ENCODE measurements around the gene CLCN2. TPM values are rescaled to one million over a fixed set of nuclear protein-coding genes. Genes with fewer than 3 reads are reported as not detected.

Gene CLCN2
- total RNA-seq, 4 donors from 2014 or later = 1.7 to 6.0 (median 4.0) TPM

GRCh38 chr3:184352149-184352785 is 9.1 kb downstream of the CLCN2 start:
- TF ChIP-seq POLR2A (IDR thresholded peaks at IDR 0.05) = no peak
- no peak for TF ChIP-seq CTCF (IDR thresholded peaks at IDR 0.05)
- intact Hi-C loops (cut with DNase I; ENCODE audit: low total_unique reads) = loop anchor here (10.0 kb wide), 1 partner anchor 47 kb away; no protein-coding TSS in a partner anchor
- no peak for DNase-seq (ENCODE audit: low spot score in 2 of 2)
- WGBS, 2 donors = 55 to 63% methylated on average over 15 of the region's 15 CpGs
- no peak overlapping the region for H3K4me3 ChIP-seq (ENCODE audit: low read depth, poor library complexity, severe bottlenecking)

GRCh38 chr3:184351511-184352148 is 9.8 kb downstream of the CLCN2 start:
- no peak for DNase-seq (ENCODE audit: low spot score in 2 of 2)
- 48 to 67% methylated on average over 9 of the region's 9 CpGs for WGBS, 2 donors
- no peak overlapping the region for H3K4me3 ChIP-seq (ENCODE audit: low read depth, poor library complexity, severe bottlenecking)
- intact Hi-C loops (cut with DNase I; ENCODE audit: low total_unique reads) = loop anchor here (10.0 kb wide), 1 partner anchor 47 kb away; no protein-coding TSS in a partner anchor
- no peak for TF ChIP-seq POLR2A (IDR thresholded peaks at IDR 0.05)
- no peak for TF ChIP-seq CTCF (IDR thresholded peaks at IDR 0.05)

GRCh38 chr3:184350618-184351017 is 10.8 kb downstream of the CLCN2 start:
- no peak for TF ChIP-seq POLR2A (IDR thresholded peaks at IDR 0.05)
- TF ChIP-seq CTCF (IDR thresholded peaks at IDR 0.05) = no peak
- no peak overlapping the region for H3K4me3 ChIP-seq (ENCODE audit: low read depth, poor library complexity, severe bottlenecking)
- no peak for DNase-seq (ENCODE audit: low spot score in 2 of 2)
- intact Hi-C loops (cut with DNase I; ENCODE audit: low total_unique reads) = loop anchor here (10.0 kb wide), 1 partner anchor 46 kb away; no protein-coding TSS in a partner anchor
- 95 to 97% methylated on average over 6 of the region's 6 CpGs for WGBS, 2 donors

GRCh38 chr3:184349563-184350470 is 11.6 kb downstream of the CLCN2 start:
- intact Hi-C loops (cut with DNase I; ENCODE audit: low total_unique reads) = loop anchor here (10.0 kb wide), 1 partner anchor 45 kb away; no protein-coding TSS in a partner anchor
- no peak overlapping the region for H3K4me3 ChIP-seq (ENCODE audit: low read depth, poor library complexity, severe bottlenecking)
- TF ChIP-seq POLR2A (IDR thresholded peaks at IDR 0.05) = no peak
- no peak for TF ChIP-seq CTCF (IDR thresholded peaks at IDR 0.05)
- no peak for DNase-seq (ENCODE audit: low spot score in 2 of 2)
- 88 to 91% methylated on average over 10 of the region's 10 CpGs for WGBS, 2 donors

- H3K4me3 ChIP-seq (ENCODE audit: low read depth, poor library complexity, severe bottlenecking) = no peak overlapping the region
- DNase-seq (ENCODE audit: low spot score in 2 of 2) = no peak
- intact Hi-C loops (cut with DNase I; ENCODE audit: low total_unique reads) = no loop called here
- TF ChIP-seq POLR2A (IDR thresholded peaks at IDR 0.05) (no peak), CTCF (IDR thresholded peaks at IDR 0.05) (no peak)
- 86 to 89% methylated on average over 4 of the region's 4 CpGs for WGBS, 2 donors
Measured at GRCh38 chr3:184348057-184348382, 13.4 kb downstream of the CLCN2 start.
